Stimulated activated effector memory CD8-positive, alpha-beta T cell treated with anti-CD3 and anti-CD28 coated beads, Interleukin-12 subunit alpha, Interleukin-12 subunit beta, amount 100 ng/mL, for 72 hours (primary cell): ENCODE data around the gene POLR1A.

ENCODE experiments used
- ATAC-seq: fragments of 150-1000 bp; cut with Tn5 transposase; 2 replicates; pipeline ENCODE4 v1.10.0; 2021
- DNase-seq, 2 donors: peaks; one replicate each; pipeline ENCODE4 v3.0.0; 2021 to 2022; ENCODE audit warnings: low spot score in 2 of 2
- H3K27ac Mint-ChIP-seq: one replicate; pipeline ENCODE4 v1.8.0; 2022; ENCODE audit warnings: mild to moderate bottlenecking, mixed read lengths
- H3K36me3 Mint-ChIP-seq: one replicate; pipeline ENCODE4 v1.8.0; 2022; ENCODE audit warnings: mild to moderate bottlenecking, mixed read lengths
- H3K4me1 Mint-ChIP-seq: one replicate; pipeline ENCODE4 v1.8.0; 2022; ENCODE audit warnings: mixed read lengths
- H3K4me3 Mint-ChIP-seq: one replicate; pipeline ENCODE4 v1.8.0; 2022; ENCODE audit warnings: mild to moderate bottlenecking, mixed read lengths
- H3K9me3 Mint-ChIP-seq: one replicate; pipeline ENCODE4 v1.8.0; 2022; ENCODE audit warnings: mixed read lengths

Gene POLR1A

GRCh38 chr2:85984788-85985187 lies 120.9 kb downstream of the POLR1A start:
- H3K9me3 Mint-ChIP-seq, result no peaks in the 10 kb centered on the region
- ATAC-seq (no peak), DNase-seq (no peak)
- H3K27ac Mint-ChIP-seq, result no peak overlapping the region
- H3K4me3 Mint-ChIP-seq, result no peak overlapping the region
- peaks cover 12% of the 10 kb centered on the region for H3K4me1 Mint-ChIP-seq
- H3K36me3 Mint-ChIP-seq, result no peaks in the 10 kb centered on the region

DNA sequence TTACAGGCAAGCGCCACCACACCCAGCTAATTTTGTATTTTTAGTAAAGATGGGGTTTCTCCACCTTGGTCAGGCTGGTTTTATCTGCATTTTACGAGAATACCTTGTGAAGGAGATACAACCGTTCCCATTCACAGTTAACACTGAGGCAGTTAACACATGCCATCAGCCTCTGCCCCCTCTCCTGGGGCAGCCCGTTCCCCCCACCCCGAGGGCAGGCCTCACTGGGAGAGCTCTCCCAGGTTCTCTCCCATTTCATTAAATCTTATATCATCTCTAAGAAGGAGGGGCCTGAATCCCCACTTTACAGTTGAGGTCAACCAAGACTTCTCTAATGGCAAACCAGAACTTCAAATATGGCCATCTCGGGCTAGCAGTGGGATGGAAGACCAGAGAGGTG lies 121.9 kb downstream of the POLR1A start:
- H3K9me3 Mint-ChIP-seq, result no peaks in the 10 kb centered on the region
- no peak overlapping the region for H3K27ac Mint-ChIP-seq
- ATAC-seq (no peak), DNase-seq (no peak)
- H3K4me1 Mint-ChIP-seq, result peaks cover 12% of the 10 kb centered on the region
- no peaks in the 10 kb centered on the region for H3K36me3 Mint-ChIP-seq
- no peak overlapping the region for H3K4me3 Mint-ChIP-seq

DNA sequence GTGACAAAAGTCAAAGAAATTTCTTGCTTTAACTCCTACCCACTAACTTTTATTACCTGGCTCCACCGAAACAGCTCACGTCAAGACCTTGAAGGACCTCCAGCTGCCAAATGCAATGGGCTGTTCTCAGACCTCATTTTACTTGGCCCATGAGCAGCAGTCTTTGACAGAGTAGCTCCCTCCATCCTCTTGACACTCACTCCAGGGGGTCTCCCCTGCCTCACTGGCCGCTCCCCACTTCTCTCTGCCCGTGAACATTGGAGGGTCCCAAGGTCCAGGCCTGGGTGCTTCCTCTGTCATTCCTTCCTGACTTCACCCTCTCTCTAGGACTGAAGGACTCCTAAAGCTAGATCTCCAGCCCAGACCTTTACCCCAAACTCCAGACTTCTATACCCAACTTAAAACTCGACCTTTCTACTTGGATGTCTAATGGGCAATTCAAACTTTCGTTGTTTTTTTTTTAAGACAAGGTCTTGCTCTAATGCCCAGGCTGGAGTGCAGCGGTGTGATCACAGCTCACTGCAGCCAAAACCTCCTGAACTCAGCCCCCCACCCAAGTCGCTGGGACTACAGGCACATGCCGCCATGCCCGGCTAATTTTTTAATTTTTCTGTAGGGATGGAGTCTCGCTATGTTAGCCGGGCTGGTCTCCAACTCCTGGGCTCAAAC lies 124.0 kb downstream of the POLR1A start:
- H3K4me3 Mint-ChIP-seq, result no peak overlapping the region
- ATAC-seq (no peak), DNase-seq (no peak)
- no peaks in the 10 kb centered on the region for H3K9me3 Mint-ChIP-seq
- no peak overlapping the region for H3K27ac Mint-ChIP-seq
- peaks cover 7% of the 10 kb centered on the region for H3K4me1 Mint-ChIP-seq
- no peaks in the 10 kb centered on the region for H3K36me3 Mint-ChIP-seq

- no peak for DNase-seq
- peaks cover 7% of the 10 kb centered on the region for H3K4me1 Mint-ChIP-seq
- ATAC-seq, result no peak
- H3K9me3 Mint-ChIP-seq, result no peaks in the 10 kb centered on the region
- peak overlapping the region; percentile 68 for H3K27ac Mint-ChIP-seq
- H3K4me3 Mint-ChIP-seq, result no peak overlapping the region
- H3K36me3 Mint-ChIP-seq, result no peaks in the 10 kb centered on the region
Measured at GRCh38 chr2:85978883-85979780, 126.6 kb downstream of the POLR1A start.

DNA sequence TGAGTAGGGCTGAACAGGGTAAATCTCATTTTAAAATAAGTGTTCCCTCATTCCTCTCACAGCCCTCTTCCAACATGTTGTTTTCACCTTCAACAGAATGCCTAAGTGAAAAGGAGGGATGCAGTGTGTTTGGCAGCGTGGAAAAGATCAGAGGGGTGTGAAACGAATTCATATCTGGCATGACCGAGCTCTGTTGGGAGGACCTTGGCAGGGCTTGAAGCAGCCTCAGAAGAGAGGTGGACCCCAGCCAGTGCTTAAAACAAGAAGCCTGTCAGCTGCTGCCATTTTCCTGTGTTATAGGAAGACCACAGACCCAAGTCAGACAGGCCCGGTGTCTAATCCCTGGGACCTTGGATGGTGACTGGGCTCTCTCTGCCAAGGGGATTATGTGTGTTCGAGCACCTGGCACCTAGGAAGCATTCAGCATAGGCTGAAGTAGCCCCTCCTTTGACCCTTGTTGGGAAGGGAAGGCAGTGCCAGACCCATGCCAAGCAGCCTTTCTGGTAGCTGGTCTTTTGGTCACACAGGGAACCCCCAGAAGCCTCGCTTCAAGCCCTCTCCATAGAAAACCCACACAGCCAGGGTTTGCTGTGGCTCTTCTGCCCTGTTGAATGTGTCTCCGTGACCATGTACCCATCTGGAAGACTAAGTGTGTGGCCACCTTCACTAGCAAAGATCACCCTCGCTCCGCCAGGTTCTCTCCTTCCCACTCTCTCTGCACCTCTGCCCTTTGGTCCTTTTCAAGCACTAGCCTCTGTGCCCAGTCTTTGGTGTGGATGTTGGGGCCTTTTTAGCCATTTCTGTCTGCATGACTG lies 129.4 kb downstream of the POLR1A start:
- Mint-ChIP-seq H3K36me3 (no peaks in the 10 kb centered on the region), H3K27ac (no peak overlapping the region), H3K9me3 (no peaks in the 10 kb centered on the region), H3K4me3 (no peak overlapping the region), H3K4me1 (peaks cover 7% of the 10 kb centered on the region)
- DNase-seq (no peak), ATAC-seq (no peak)

GRCh38 chr2:85975581-85975980 lies 130.1 kb downstream of the POLR1A start:
- no peak overlapping the region for H3K4me3 Mint-ChIP-seq
- H3K36me3 Mint-ChIP-seq, result no peaks in the 10 kb centered on the region
- H3K9me3 Mint-ChIP-seq, result no peaks in the 10 kb centered on the region
- peaks cover 5% of the 10 kb centered on the region for H3K4me1 Mint-ChIP-seq
- no peak overlapping the region for H3K27ac Mint-ChIP-seq
- DNase-seq, result no peak
- no peak for ATAC-seq

DNA sequence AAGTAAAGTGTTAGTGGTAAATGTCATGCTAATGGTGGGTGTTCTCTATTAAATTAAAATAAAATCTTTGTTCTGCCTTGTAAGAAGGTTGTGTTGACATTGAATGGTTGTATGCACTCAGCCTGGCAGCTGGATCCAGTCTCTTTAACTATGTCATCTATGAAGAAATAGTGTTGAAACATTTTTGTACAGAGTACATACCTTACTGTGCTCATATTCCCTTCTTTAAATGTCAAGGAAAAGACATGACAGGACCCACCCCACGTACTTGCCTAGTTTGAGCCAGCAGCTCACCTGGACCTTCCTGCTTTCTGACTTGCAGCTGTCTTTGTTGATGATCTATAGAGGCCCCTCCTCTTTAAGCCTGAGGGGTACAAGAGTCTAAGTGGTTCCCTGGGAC lies 131.3 kb downstream of the POLR1A start:
- Mint-ChIP-seq H3K4me1 (no peaks in the 10 kb centered on the region), H3K4me3 (no peak overlapping the region), H3K36me3 (no peaks in the 10 kb centered on the region), H3K9me3 (no peaks in the 10 kb centered on the region), H3K27ac (no peak overlapping the region)
- no peak for DNase-seq
- ATAC-seq, result no peak

GRCh38 chr2:85972355-85972754 lies 133.3 kb downstream of the POLR1A start:
- no peaks in the 10 kb centered on the region for H3K9me3 Mint-ChIP-seq
- no peaks in the 10 kb centered on the region for H3K4me1 Mint-ChIP-seq
- H3K4me3 Mint-ChIP-seq, result no peak overlapping the region
- DNase-seq, result no peak
- H3K36me3 Mint-ChIP-seq, result no peaks in the 10 kb centered on the region
- ATAC-seq, result no peak
- H3K27ac Mint-ChIP-seq, result peak overlapping the region; percentile 27

DNA sequence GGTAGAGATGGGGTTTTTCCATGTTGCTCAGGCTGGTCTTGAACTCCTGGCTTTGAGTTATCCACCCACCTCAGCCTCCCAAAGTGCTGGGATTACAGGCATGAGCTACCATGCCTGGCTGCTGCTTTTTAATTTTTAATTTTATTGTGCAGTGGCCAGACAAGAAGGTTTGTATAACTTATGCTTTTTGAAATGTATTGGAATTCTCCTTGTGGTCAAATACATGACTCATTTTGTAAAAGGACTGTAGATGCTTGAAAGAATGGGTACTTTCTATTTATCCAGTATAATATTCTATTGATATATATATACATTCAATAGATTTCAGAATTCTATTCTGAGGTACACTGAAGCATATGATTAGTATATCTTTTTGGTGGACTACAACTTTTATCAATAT lies 134.3 kb downstream of the POLR1A start:
- DNase-seq (no peak), ATAC-seq (no peak)
- no peaks in the 10 kb centered on the region for H3K4me1 Mint-ChIP-seq
- no peak overlapping the region for H3K27ac Mint-ChIP-seq
- H3K9me3 Mint-ChIP-seq, result no peaks in the 10 kb centered on the region
- no peaks in the 10 kb centered on the region for H3K36me3 Mint-ChIP-seq
- H3K4me3 Mint-ChIP-seq, result no peak overlapping the region
